Skeletal muscle cell (primary cell): Measurements from ENCODE around the gene PSMB1.
"Not testable (repeated sequence)": the region's sequence is repeated elsewhere in the genome, so short reads cannot be mapped to it uniquely, and the experiment has no call there.

Experiments used
- DNase-seq: peaks from one replicate; pipeline ENCODE4 v3.0.0-alpha.2; 2010; ENCODE audit warnings: low read depth
- H3K4me3 ChIP-seq: 2 replicates; pipeline ENCODE4 v1.5.1; 2011; ENCODE audit warnings: low read depth, mild to moderate bottlenecking, control low read depth, low read length, moderate library complexity

Gene PSMB1

DNA sequence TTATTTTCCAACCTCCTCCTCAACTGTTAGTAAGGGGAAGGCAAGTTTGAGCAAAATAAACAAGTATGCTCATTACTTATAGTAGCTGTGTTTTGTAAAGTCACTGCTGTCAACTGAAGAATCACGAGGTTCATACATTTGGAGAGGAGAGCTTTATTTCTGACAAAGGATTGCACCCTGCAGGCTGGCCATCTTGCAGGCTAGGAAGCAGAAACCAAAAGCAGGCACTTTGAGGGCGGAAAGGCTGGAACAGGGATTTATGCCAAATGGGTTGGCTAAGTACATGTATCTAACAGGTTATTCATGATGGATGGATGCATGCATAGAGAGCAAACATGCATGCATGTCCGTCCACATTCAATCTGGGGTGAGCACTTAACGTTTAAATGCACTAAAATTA lies 46.7 kb downstream of the PSMB1 start:
- no peak for DNase-seq
- no peak overlapping the region for H3K4me3 ChIP-seq

DNA sequence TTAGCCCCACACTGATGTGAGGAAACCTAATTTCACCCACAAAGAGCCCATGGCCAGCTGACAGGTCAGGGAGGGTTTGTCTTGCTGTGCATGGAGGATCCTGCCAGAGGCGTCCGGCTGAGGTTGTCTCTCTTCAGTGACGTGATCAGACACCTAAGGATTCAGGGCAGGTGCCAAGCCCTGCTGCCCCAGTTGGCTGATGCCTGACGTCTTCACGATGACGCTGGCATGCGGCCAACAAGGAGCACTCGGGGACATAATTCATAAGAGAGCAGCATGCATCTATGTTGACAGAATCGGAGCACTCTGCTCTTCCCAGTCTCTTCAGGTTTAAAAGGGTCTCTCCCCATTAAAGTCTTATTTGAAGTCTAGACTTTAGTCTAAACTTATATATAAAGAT lies 47.8 kb downstream of the PSMB1 start:
- DNase-seq: no peak
- no peak overlapping the region for H3K4me3 ChIP-seq

DNA sequence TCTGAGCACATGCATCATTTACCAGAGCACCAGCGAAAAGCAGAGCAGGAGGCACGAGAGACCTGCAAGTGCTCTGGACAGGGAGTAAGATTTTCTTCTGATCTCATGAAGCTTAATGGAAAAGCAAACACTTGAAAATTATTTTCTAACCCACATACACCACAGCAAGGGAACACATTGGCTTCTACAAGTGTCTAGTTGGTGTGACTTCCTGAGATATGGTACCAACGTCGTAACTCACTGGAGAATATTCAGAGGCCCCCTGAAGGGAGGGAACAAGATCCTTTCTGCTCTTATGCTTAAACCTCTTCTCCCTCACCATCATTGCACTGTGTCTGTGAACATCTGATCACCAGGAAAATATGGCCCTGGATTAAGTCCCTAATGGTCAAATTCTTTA lies 48.6 kb downstream of the PSMB1 start:
- H3K4me3 ChIP-seq: no peak overlapping the region
- no peak for DNase-seq

DNA sequence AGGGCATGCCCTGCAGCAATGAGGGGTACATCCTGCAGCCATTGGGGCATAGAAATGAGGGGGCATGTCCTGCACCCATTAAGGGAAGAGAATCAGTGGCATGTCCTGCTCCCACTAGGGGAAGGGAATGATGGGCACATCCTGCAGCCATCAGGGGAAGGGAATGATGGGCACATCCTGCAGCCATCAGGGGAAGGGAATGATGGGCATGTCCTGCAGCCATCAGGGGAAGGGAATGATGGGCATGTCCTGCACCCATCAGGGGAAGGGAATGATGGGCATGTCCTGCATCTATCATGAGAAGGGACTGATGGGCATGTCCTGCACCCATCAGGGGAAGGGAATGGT lies 49.7 kb downstream of the PSMB1 start:
- no peak overlapping the region for H3K4me3 ChIP-seq
- DNase-seq: no peak

DNA sequence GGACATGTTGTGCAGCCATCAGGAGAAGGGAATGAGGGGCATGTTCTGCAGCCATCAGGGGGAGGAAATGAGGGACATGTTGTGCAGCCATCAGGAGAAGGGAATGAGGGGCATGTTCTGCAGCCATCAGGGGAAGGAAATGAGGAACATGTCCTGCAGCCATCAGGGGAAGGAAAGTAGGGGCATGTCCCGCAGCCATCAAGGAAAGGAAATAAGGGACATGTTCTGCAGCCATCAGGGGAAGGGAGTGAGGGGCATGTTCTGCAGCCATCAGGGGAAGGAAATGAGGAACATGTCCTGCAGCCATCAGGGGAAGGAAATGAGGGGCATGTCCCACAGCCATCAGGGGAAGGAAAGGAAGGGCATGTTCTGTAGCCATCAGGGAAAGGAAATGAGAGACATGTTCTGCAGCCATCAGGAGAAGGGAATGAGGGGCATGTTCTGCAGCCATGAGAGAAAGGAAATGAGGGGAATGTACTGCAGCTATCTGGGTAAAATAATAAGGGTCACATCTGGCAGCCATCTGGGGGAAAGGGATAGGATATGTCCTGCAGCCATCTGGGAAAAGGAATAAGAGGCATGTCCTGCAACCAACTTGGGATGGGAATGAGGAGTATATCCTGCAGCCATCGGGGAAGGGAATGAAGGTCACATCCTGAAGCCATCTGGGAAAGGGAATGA lies 50.2 kb downstream of the PSMB1 start:
- not testable (repeated sequence) for DNase-seq, H3K4me3 ChIP-seq

DNA sequence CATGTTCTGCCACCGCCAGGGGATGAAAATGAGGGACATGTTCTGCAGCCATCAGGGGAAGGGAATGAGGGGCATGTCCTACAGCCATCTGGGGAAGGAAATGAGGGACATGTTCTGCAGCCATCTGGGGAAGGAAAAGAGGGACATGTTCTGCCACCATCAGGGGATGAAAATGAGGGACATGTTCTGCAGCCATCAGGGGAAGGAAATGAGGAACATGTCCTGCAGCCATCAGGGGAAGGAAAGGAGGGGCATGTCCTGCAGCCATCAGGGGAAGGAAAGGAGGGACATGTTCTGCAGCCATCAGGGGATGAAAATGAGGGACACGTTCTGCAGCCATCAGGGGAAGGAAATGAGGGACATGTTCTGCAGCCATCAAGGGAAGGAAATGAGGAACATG lies 50.8 kb downstream of the PSMB1 start:
- not testable (repeated sequence) for H3K4me3 ChIP-seq, DNase-seq

DNA sequence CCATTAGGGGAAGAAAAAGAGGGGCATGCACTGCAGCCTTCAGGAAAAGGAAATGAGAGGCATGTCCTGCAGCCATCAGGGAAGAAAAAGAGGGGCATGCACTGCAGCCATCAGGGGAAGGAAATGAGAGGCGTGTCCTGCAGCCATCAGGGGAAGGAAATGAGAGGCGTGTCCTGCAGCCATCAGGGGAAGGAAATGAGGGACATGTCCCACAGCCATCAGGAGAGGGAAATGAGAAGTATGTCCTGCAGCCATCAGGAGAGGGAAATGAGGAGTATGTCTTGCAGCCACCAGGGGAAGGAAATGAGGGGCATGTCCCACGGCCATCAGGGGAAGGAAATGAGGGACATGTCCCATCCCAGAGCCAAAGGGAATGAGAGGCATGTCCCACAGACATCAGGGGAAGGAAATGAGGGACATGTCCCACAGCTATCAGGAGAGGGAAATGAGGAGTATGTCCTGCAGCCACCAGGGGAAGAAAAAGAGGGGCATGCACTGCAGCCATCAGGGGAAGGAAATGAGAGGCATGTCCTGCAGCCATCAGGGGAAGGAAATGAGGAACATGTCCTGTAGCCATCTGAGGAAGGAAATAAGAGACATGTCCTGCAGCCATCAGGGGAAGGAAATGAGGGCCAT lies 52.0 kb downstream of the PSMB1 start:
- no peak overlapping the region for H3K4me3 ChIP-seq
- no peak for DNase-seq

DNA sequence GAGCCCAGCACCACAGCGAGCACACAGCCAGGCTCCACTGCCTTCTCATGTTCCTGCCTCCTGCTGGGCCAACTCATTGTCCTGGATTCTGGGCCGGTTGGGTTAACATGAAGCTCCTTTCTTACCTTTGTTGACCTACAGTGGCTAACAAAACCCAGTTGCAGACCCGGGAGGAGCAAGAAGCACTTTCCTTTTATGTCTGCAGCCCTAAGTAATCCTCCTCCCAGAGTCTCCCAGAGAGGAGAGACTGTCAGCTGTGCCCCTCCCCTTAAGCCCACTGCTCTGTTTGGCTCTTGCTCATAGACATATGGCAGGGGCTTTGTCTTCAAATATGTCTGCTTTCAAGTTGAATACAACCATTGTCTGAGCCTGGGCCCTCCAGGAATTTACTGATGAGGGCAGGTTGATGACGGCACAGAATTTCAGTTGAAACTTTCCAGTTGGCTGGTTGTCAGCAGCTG lies 55.2 kb downstream of the PSMB1 start:
- DNase-seq: no peak

DNA sequence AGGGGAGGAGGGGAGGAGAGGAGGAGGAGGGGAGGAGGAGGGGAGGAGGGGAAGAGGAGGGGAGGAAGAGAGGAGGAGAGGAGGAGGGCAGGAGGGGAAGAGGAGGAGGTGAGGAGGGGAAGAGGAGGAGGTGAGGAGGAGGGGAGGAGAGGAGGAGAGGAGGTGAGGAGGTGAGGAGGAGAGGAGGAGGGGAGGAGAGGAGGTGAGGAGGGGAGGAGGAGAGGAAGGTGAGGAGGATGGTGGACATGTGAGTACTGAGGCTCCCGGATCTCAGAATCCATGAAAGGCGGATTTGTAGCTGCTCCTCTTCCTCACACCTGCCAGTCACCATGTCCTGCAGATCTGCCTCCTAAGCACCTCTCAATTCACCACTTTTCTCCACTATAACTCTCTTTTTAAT lies 59.8 kb downstream of the PSMB1 start:
- no peak for DNase-seq

More for the DNA sequence above, 55.2 kb downstream of the PSMB1 start:
- H3K4me3 ChIP-seq: no peak overlapping the region

DNA sequence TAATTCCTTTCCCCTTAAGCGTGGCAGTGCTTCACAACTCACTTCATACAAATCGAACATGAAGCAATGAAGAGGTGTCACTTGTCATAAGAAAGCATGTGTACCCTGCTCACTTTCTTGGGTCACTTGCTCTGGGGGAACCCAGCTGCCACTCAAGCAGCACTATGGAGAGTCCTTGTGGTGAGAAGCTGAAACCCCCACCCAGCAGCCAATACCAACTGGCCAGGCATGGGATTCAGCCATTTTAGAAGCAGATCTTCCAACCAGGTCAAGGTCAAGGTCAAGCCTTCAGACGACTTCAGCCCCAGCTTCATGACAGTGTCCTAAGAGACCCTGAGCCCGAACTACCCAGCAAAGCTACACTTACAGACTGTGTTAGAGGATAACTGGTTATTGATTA lies 62.8 kb downstream of the PSMB1 start:
- no peak overlapping the region for H3K4me3 ChIP-seq
- no peak for DNase-seq

More for the DNA sequence above, 59.8 kb downstream of the PSMB1 start:
- H3K4me3 ChIP-seq: no peak overlapping the region

DNA sequence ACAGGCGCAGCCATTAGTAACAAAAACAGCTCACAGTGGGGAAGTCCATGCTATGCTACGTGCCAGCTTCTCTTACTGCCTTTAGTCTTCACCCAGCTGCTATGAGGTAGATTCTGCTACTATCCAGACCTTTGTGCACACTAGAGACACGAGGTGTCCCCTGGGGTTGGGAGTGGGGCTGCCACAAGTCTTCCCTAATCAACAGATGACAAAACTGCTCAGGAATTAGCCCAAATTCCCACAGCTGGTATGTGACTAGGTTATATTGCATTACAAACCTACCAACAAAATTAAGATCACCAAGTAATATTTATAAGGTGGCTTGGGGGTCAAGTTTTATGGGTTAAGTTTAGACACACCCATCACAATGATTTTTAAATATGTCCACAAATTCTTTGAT lies 63.3 kb downstream of the PSMB1 start:
- no peak for DNase-seq
- no peak overlapping the region for H3K4me3 ChIP-seq

DNA sequence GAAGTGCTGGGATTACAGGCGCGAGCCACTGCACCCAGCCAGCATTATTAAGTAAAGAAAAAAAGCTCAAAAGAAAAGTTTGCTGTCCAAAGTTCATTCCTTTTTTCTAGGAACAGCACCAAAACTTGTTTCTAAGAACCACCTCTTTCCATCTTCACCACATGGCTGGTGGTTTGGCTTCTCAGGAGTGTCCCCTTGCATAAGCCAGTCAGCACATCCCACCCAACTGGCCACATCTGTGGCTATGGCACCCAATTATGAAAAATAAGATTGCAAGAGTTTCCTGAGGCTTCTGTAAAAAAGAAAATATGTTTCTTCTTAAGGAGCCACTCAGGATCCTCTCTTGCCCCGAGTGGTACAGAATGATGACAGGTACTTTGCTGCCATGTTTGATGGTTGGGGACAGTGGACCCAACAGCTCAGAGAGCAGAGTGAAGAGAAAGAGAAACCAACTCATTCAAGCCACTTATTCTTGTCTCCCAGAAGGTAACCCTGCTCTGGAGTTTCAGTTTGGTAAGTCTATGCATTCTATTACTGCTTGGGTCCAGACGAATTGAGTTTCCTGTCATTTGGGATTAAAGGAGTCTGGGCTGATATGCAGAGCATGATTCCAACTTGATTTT lies 65.3 kb downstream of the PSMB1 start:
- no peak for DNase-seq
- no peak overlapping the region for H3K4me3 ChIP-seq

DNA sequence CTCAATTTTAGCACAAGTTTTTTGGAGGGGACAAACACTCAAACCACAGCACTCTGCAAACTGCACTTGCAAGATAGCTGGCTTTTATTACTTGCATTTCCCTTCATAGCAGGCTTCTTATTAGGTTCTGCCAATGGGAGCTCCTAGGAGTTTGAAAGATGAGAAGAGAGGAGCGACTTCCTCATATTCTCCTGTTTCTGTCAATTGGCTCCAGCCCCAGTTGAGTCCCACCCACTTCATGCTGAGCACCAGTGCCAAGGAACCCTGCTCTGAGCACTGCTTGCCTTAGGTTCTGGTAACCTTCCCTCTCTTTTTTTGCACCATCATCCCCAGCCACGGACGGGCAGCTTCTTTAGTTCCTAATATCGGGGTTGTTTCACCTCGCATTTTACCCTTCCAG lies 67.9 kb downstream of the PSMB1 start:
- H3K4me3 ChIP-seq: no peak overlapping the region
- DNase-seq: no peak
